Caco-2 (cell line): ENCODE measurements around the gene PPTC7. TPM values are rescaled to one million over a fixed set of nuclear protein-coding genes. Genes with fewer than 3 reads are reported as not detected.

Source experiments
- BruUV-seq: library from RNA; stranded (reverse); fragments of 400-500 nt; replicated peaks from 2 replicates; lab custom pipeline; 2021; lab: Mats Ljungman, UMichigan
- CTCF ChIA-PET: fragments of 300-600 bp; sonication (Branson Sonifier 250); formaldehyde crosslinking; loops from one replicate; lab custom pipeline; 2022; ENCODE audit warnings: antibody characterized with exemption; lab: Charles Lee
- POLR2A ChIA-PET: fragments of 300-600 bp; sonication (Branson Sonifier 250); formaldehyde crosslinking; loops from one replicate; lab custom pipeline; 2022; ENCODE audit warnings: antibody characterized with exemption; lab: Charles Lee
- DNase-seq, 2 experiments: peaks; one replicate each; pipeline versions ENCODE4 v3.0.0 to v3.0.0-alpha.2; 2020 to 2022
- H3K27me3 ChIP-seq: replicated peaks from 2 replicates; pipeline ENCODE4 v1.6.0; 2011; ENCODE audit warnings: low read length; ENCODE audit not compliant: control insufficient read depth, insufficient read depth
- H3K36me3 ChIP-seq: 2 replicates; pipeline ENCODE4 v1.5.1; 2011; ENCODE audit warnings: low read length; ENCODE audit not compliant: control insufficient read depth, insufficient read depth
- H3K4me1 ChIP-seq: fragments of 250-450 bp; sonication (Bioruptor Pico); 2 replicates; pipeline ENCODE4 v1.5.1; 2020; ENCODE audit warnings: mild to moderate bottlenecking
- H3K4me3 ChIP-seq: 2 replicates; pipeline ENCODE4 v1.5.1; 2011; ENCODE audit warnings: low read depth, mild to moderate bottlenecking, control low read depth, low read length
- H3K9me3 ChIP-seq: fragments of 250-450 bp; sonication (Bioruptor Pico); 2 replicates; pipeline ENCODE4 v1.5.1; 2020; ENCODE audit warnings: mild to moderate bottlenecking, moderate library complexity
- H3K27ac Mint-ChIP-seq: one replicate; pipeline ENCODE4 v1.8.0; 2022; ENCODE audit warnings: mixed read lengths; ENCODE audit not compliant: unreplicated experiment
- H3K27me3 Mint-ChIP-seq: one replicate; pipeline ENCODE4 v1.8.0; 2022; ENCODE audit warnings: mixed read lengths; ENCODE audit not compliant: insufficient read depth, unreplicated experiment
- H3K36me3 Mint-ChIP-seq: one replicate; pipeline ENCODE4 v1.8.0; 2022; ENCODE audit warnings: mild to moderate bottlenecking, mixed read lengths; ENCODE audit not compliant: insufficient read depth, unreplicated experiment
- H3K4me1 Mint-ChIP-seq: one replicate; pipeline ENCODE4 v1.8.0; 2022; ENCODE audit warnings: low read depth, mixed read lengths; ENCODE audit not compliant: unreplicated experiment
- H3K4me3 Mint-ChIP-seq: one replicate; pipeline ENCODE4 v1.8.0; 2022; ENCODE audit warnings: mild to moderate bottlenecking, moderate library complexity, mixed read lengths; ENCODE audit not compliant: unreplicated experiment
- H3K9me3 Mint-ChIP-seq: one replicate; pipeline ENCODE4 v1.8.0; 2022; ENCODE audit warnings: mixed read lengths; ENCODE audit not compliant: unreplicated experiment
- intact Hi-C: fragments of 100-400 bp; cut with micrococcal nuclease; formaldehyde crosslinking; loops from one replicate; pipeline ENCODE4 v1.10.0; 2022; ENCODE audit not compliant: unreplicated experiment
- total RNA-seq: library from RNA; stranded (reverse); gene quantifications from 2 replicates; pipeline ENCODE4 v1.2.3, GENCODE V29; 2022
- TF ChIP-seq, protein P1 (sequence below), 2 experiments: fragments of 200-600 bp in 1 of 2; IDR thresholded peaks; 1 replicate in 1 of 2; 2 replicates in 1 of 2; pipeline versions ENCODE4 v1.5.1 to v1.8.0; 2011 to 2022; ENCODE audit warnings: antibody characterized with exemption in 1 of 2, control low read depth in 1 of 2, inconsistent platforms in 1 of 2, low read depth in 1 of 2, low read length in 1 of 2, mild to moderate bottlenecking in 1 of 2, moderate library complexity in 1 of 2; ENCODE audit not compliant: insufficient read depth in 1 of 2, severe bottlenecking in 1 of 2, unreplicated experiment in 1 of 2

The PPTC7 gene
- total RNA-seq, 1 experiment from 2014 or later: 19.0 TPM

- Histone ChIP-seq H3K36me3 (no peaks in the 10 kb centered on the region), H3K9me3 (no peaks in the 10 kb centered on the region), H3K4me3 (no peak overlapping the region), H3K4me1 (peaks cover 21% of the 10 kb centered on the region), H3K27me3 (no peaks in the 10 kb centered on the region)
- H3K9me3 Mint-ChIP-seq: no peaks in the 10 kb centered on the region
- POLR2A ChIA-PET: interaction anchor here (0.7 to 5.5 kb wide), 2 partner anchors 30 to 251 kb away, joined by 5 to 36 read pairs; partner anchors contain the start of genes FAM216A and GPN3
- CTCF ChIA-PET: interaction anchor here (0.7 to 1.2 kb wide), 3 partner anchors 31 to 1916 kb away, joined by 4 to 6 read pairs (median 6); partner anchors contain the start of gene GPN3
- no peaks in the 10 kb centered on the region for H3K4me1 Mint-ChIP-seq
- H3K27me3 Mint-ChIP-seq: no peaks in the 10 kb centered on the region
- peak overlapping the region; percentile 95 for H3K4me3 Mint-ChIP-seq
- intact Hi-C loops: no loop called here
- TF ChIP-seq, protein P1, sequence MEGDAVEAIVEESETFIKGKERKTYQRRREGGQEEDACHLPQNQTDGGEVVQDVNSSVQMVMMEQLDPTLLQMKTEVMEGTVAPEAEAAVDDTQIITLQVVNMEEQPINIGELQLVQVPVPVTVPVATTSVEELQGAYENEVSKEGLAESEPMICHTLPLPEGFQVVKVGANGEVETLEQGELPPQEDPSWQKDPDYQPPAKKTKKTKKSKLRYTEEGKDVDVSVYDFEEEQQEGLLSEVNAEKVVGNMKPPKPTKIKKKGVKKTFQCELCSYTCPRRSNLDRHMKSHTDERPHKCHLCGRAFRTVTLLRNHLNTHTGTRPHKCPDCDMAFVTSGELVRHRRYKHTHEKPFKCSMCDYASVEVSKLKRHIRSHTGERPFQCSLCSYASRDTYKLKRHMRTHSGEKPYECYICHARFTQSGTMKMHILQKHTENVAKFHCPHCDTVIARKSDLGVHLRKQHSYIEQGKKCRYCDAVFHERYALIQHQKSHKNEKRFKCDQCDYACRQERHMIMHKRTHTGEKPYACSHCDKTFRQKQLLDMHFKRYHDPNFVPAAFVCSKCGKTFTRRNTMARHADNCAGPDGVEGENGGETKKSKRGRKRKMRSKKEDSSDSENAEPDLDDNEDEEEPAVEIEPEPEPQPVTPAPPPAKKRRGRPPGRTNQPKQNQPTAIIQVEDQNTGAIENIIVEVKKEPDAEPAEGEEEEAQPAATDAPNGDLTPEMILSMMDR (IDR thresholded peaks at IDR 0.05; ENCODE audit: insufficient read depth in 1 of 2, low read depth in 1 of 2, low read length in 1 of 2, severe bottlenecking in 1 of 2, unreplicated experiment in 1 of 2): no peak
- H3K36me3 Mint-ChIP-seq: peaks cover 62% of the 10 kb centered on the region
- H3K27ac Mint-ChIP-seq: peak overlapping the region; percentile 51
- BruUV-seq: no TSS peak
- DNase-seq: peak in 1 of 2 experiments; percentile 33
Measured at GRCh38 chr12:110498984-110499706, 84.0 kb downstream of the PPTC7 start.

Other genes starting within 250 kb of the PPTC7 start
- gene ANAPC7, start 179.6 kb downstream of the PPTC7 start, total RNA-seq: 90.4 and 93.8 TPM in 2 replicates
- gene ARPC3, start 133.0 kb downstream of the PPTC7 start, total RNA-seq: 302 and 309 TPM in 2 replicates
- gene GPN3, start 115.1 kb downstream of the PPTC7 start, total RNA-seq: 35.0 and 39.0 TPM in 2 replicates
- 13.1 and 15.9 TPM in 2 replicates for gene FAM216A, start 114.5 kb downstream of the PPTC7 start, total RNA-seq
- 127 and 132 TPM in 2 replicates for gene VPS29, start 81.2 kb downstream of the PPTC7 start, total RNA-seq
- gene RAD9B, start 81.0 kb downstream of the PPTC7 start, total RNA-seq: 2.8 and 3.8 TPM in 2 replicates
- gene TCTN1, start 30.8 kb upstream of the PPTC7 start, total RNA-seq: 13.6 and 13.8 TPM in 2 replicates
- gene HVCN1, start 105.8 kb upstream of the PPTC7 start, total RNA-seq: 0.23 TPM in 1 of 2 replicates, not detected in the other
- 202 and 213 TPM in 2 replicates for gene PPP1CC, start 159.6 kb upstream of the PPTC7 start, total RNA-seq